H1 (cell line): ENCODE measurements around the gene FAM81A. TPM values are rescaled to one million over a fixed set of nuclear protein-coding genes. Genes with fewer than 3 reads are reported as not detected.

ENCODE experiments used
- CHD7 ChIP-seq: fragments of 300-600 bp; sonication (generic); IDR thresholded peaks from 2 replicates; pipeline ENCODE4 v1.7.1; 2012; ENCODE audit warnings: low read length, moderate library complexity, mild to moderate bottlenecking, inconsistent platforms; ENCODE audit not compliant: insufficient replicate concordance
- JUN ChIP-seq: IDR thresholded peaks from 2 replicates; pipeline ENCODE4 v1.6.1; 2011; ENCODE audit warnings: low read depth, mild to moderate bottlenecking, improper control_type of control experiment, low read length
- RNF2 ChIP-seq: fragments of 200-900, 300-1000 bp; sonication (generic); IDR thresholded peaks from 2 replicates; pipeline ENCODE4 v1.7.1; 2016; ENCODE audit warnings: borderline replicate concordance, low read depth, mild to moderate bottlenecking, antibody characterized with exemption, low read length; ENCODE audit not compliant: poor library complexity, severe bottlenecking; ENCODE audit errors: missing control alignments
- TAF1 ChIP-seq: IDR thresholded peaks from 2 replicates; pipeline ENCODE4 v1.6.1; 2011; ENCODE audit warnings: mild to moderate bottlenecking, low read depth, low read length
- polyA plus RNA-seq, 7 experiments: library from polyadenylated mRNA; depleted of rRNA in 3 of 7; stranded (reverse) in 5 of 7; unstranded in 2 of 7; fragments of >200 nt in 5 of 7; fragments of 200-250 nt in 2 of 7; gene quantifications; 1 replicate in 5 of 7; 2 replicates in 1 of 7; 4 replicates in 1 of 7; pipeline versions ENCODE4 v1.2.1 to v1.2.3, GENCODE V29; 2011 to 2013; ENCODE audit warnings: missing spikeins in 2 of 7, mixed read lengths in 2 of 7
- total RNA-seq: library from RNA; stranded (reverse); fragmentation: NEBNext Ultra II Directional; extraction: Animal tissue kit (Norgen Biotek cat#: 25700); gene quantifications from 2 replicates; pipeline ENCODE4 v1.2.1, GENCODE V29; 2021

FAM81A gene
- total and polyA plus RNA-seq, 2 of the 8 experiments (the other 6 are each of a cell fraction or from before 2014, with no cell fraction given), result 0.56 to 3.0 TPM

DNA sequence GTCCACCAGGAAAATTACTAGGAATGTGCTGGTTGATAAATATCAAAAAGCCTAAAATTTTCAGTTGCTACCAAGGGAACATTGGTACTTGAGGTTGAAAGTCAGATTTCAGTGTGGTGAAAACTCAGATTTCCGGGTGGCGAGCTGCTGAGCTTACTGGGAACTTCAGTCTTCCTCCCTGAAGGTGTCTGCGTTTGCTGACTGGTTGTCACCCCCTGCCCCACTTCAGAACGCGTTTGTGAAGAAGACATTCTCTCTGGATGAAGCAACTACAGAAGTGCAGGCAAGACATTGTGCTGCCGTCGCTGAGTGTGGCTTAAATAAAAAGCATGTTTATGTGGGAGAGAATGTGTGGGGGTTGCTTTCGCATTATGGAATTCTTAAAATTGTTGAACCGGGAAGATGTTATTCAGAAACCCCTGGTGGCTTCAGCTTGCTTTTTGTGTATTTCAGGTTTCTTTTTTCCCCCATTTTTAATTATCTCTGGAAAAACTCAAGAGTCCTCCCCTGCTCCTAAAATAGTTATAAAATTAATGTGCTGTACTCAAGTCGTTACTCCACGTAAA is 7.1 kb downstream of the FAM81A start (continued):
- TF ChIP-seq CHD7, result no peak
- no peak for TF ChIP-seq TAF1
- no peak for TF ChIP-seq JUN
- TF ChIP-seq RNF2, result no peak
